ENCODE results near the gene RBMXL3.
"Not testable (repeated sequence)": the region's sequence is repeated elsewhere in the genome, so short reads cannot be mapped to it uniquely, and the experiment has no call there.

RBMXL3 gene
- 0 reads per million in 2 donors for total RNA-seq

GRCh38 chrX:115189110-115189509 is at the start of gene RBMXL3:
Gene RBMXL3, plus strand, starts transcription at chrX:115189410. Its CDS starts 32 bp downstream, at chrX:115189442.
- no peak for DNase-seq

GRCh38 chrX:115142057-115142456 is 47.2 kb upstream of the RBMXL3 start:
- DNase-seq = no peak

DNA sequence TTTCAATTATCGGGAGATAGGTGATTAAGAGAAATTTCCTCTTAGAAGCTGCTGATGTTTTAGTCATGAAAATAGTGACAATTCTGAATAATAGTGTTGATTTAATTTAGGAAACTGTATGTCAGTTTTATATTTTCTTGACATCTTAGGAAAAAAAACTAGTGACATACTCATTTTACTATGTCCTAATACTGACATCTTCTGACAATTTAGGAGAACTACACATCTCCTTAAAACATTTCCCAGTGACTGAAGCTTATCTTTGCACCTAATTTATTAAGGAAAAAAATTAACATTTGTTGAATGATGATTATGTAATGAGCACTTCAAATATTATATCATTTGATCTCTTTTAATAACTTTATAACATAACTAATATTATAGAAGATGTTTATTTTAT is 42.0 kb upstream of the RBMXL3 start:
- DNase-seq = no peak

GRCh38 chrX:115173181-115173580 is 16.0 kb upstream of the RBMXL3 start:
- DNase-seq = no peak

GRCh38 chrX:115174548-115174947 is 14.7 kb upstream of the RBMXL3 start:
- no peak for DNase-seq

DNA sequence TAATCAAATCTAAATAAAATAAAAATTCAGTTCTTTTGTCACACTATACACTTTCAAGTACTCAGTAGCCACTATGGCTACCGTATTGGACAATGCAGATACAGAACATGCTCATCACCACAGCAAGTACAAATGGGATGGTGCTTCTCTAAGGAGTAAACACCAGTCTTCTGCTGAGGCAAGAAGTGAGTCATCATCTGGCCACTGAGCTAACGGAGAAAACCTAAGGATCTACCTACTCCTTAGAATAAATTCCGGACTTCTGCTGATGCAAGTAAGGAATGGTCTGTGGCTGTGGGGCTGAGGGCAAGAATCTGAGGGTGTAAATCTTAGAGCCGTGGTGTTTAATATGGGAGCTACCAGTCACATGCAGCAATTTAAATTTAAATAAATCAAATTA is 11.3 kb upstream of the RBMXL3 start:
- no peak for DNase-seq

DNA sequence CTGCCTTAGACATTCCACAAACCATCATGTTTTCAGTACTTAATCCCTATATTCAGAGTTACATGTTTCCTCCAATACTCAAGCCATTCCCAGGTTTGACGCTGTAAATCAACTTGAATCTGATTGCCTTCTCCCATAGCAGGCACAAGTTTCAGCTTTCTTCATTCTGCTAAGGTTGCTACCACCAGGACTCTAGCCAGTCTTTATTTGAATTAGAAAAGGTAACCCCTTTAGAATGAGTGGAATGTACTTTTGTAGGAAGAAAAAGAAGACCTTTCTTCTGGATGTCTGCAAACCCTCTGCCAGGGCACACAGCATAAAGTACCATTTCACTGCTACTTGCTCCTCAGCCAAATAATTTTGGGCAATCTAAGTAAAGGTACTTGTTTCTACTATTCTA is 10.7 kb upstream of the RBMXL3 start:
- DNase-seq = no peak

DNA sequence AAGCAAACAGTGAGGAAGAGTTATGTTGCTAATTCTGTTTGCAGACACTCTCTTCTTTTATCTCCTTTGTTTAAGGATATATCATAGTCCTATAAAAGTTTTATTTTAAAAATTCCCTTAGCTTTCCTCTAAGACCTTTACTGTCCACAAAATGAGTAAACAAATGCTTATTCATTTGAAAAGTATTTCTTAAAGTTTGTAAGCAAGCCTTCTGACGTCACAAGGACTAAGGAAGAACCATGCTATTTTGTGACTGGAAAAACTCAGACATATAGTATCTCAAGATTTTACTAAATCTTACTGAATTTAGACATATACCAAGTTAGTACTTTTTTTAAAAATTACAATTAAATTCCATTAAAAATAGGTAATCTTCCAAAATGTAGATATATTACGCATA is 5.2 kb upstream of the RBMXL3 start:
- DNase-seq = no peak

DNA sequence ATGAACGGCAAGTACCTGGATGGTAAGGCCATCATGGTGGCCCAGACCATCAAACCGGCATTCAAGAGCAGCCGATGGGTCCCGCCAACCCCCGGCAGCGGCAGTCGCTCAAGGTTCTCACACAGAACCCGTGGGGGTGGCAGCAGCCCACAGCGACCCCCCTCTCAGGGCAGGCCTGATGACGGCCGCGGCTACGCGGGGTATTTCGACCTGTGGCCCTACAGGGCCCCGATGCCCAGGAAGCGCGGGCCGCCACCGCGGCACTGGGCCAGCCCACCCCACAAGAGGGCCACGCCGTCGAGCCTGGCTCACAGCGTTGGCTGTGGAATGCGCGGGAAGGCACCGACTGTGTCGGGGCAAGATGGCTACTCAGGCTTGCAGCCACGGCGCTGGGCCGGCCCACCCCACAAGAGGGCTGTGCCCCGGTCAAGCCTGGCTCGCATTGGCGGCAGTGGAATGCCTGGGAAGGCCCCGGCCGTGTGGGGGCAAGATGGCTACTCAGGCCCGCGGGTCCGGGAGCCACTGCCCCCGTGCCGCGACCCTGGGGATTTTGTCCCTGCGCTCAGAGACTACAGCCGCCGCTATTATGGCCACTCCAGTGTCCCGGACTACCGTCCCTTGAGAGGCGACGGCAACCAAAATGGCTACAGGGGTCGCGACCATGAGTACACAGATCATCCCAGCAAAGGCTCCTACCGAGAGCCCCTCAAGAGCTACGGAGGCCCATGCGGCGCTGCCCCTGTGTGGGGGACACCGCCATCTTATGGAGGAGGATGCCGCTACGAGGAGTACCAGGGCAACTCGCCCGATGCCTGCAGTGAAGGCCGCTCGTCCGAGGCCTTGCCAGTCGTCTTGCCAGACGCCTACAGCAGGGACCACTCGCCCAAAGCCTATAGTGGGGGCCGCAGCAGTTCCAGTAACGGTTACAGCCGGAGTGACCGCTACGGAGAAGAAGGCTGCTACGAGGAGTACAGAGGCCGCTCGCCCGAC is 731 bp downstream of the RBMXL3 start:
- no peak for DNase-seq

- no peak for DNase-seq
These were observed 1.7 kb downstream of the RBMXL3 start for GRCh38 chrX:115190636-115191489.

DNA sequence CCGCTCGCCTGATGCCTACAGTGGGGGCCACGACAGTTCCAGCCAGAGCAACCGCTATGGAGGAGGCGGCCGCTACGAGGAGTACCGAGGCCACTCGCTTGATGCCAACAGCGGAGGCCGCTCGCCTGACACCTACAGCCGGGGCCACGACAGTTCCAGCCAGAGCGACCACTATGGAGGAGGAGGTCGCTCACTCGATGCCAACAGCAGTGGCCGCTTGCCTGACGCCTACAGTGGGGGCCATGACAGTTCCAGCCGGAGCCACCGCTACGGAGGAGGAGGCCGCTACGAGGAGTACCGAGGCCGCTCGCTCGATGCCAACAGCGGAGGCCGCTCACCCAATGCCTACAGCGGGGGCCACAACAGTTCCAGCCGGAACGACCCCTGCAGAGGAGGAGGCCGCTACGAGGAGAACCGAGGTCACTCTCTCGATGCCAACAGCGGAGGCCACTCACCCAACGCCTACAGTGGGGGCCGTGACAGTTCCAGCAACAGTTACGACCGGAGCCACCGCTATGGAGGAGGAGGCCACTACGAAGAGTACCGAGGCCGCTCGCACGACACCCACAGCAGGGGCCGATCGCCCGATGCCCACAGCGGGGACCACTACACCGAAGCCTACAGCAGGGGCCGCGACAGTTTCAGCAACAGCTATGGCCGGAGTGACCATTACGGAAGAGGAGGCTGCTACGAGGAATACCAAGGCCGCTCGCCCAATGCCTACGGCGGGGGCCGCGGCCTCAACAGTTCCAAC is 2.5 kb downstream of the RBMXL3 start:
- DNase-seq = no peak

DNA sequence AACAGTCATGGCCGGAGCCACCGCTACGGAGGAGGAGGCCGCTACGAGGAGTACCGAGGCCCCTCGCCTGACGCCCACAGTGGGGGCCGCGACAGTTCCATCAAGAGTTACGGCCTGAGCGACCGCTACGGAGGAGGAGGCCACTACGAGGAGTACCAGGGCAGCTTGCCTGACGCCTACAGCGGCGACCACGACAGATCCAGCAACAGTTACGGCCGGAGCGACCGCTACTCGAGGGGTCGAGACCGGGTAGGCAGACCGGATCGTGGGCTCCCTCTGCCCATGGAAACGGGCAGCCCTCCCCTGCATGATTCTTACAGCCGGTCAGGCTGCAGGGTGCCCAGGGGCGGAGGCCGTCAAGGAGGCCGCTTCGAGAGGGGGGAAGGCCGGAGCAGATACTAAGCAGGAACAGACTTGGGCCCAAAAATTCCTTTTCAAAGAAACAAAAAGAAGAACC is 3.1 kb downstream of the RBMXL3 start:
- no peak for DNase-seq

GRCh38 chrX:115204040-115204439 is 14.8 kb downstream of the RBMXL3 start:
- no peak for DNase-seq

DNA sequence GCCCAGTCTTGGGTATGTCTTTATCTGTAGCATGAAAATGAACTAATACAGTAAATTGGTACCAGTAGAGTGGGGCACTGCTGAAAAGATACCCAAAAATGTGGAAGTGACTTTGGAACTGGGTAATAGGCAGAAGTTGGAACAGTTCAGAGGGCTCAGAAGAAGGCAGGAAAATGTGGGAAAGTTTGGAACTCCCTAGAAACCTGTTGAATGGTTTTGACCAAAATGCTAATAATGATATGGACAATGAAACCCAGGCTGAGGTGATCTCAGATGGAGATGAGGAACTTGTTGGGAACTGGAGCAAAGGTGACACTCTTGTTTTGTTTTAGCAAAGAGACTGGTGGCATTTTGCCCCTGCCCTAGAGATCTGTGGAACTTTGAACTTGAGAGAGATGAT is 20.3 kb downstream of the RBMXL3 start:
- not testable (repeated sequence) for DNase-seq

GRCh38 chrX:115214151-115214550 is 24.9 kb downstream of the RBMXL3 start:
- DNase-seq = no peak

- DNase-seq = no peak
These were observed 25.4 kb downstream of the RBMXL3 start for GRCh38 chrX:115214605-115215004.

DNA sequence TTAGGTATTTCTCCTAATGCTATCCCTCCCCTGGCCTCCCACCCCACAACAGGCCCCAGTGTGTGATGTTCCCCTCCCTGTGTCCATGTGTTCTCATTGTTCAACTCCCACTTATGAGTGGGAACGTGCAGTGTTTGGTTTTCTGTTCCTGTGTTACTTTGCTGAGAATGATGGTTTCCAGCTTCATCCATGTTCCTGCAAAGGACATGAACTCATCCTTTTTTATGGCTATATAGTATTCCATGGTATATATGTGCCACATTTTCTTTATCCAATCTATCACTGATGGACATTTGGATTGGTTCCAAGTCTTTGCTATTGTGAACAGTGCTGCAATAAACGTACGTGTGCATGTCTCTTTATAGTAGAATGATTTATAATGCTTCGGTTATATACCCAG is 28.1 kb downstream of the RBMXL3 start:
- not testable (repeated sequence) for DNase-seq

DNA sequence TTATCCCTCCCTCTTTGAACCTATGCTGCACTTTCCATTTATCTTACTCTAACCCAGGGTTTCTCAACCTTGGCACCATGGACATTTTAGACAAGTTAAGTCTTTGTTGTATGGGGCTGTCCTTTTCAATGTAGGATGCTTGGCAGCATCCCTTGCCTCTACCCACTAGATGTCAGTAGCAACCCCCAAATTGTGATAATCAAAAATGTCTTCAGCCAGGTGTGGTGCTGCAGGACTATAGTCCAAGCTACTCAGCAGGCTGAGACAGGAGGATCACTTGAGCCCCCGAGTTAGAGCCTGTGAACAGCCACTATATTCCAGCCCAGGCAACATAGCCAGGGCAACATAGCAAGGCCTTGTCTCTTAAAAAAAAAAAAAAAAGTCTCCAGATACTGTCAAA is 37.7 kb downstream of the RBMXL3 start:
- DNase-seq = no peak

GRCh38 chrX:115229337-115230003 is 40.3 kb downstream of the RBMXL3 start:
- no peak for DNase-seq

DNA sequence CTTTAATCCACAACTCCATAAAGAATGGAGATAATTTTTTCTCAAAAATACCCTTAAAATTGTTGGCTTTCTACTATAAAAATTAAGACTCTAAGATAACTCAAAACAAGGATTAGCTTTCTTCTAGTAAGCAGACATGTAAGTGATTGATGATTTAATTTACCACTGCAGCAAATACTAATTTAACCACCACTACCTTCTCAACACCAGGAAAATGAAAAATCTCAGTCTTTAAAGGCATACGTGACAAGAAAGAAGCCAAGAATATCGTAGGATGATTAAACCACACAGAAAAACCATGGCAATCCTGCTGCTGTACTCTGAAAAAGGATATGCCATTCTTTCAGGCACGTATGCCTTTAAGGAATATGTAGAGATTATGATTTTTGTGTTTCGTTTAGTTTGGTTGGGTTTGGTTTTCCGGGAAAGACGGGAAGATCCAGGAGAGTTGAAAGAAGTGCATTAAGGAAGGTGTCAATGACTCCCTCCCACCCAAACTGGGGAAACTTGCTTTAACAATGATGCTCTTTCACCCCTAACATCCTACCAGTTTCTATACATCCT is 43.8 kb downstream of the RBMXL3 start:
- DNase-seq = no peak
